ENCODE data around the gene MYO1F.
"Not testable (repeated sequence)": the region's sequence is repeated elsewhere in the genome, so short reads cannot be mapped to it uniquely, and the experiment has no call there.

Gene MYO1F

GRCh38 chr19:8577247-8577646 is at the start of gene MYO1F:
TSS of gene MYO1F (minus strand) at chr19:8577442. CDS start at chr19:8577309, 133 bp downstream.
- DNase-seq, result no peak

GRCh38 chr19:8626842-8627241 is 49.6 kb upstream of the MYO1F start:
- DNase-seq, result no peak

GRCh38 chr19:8622886-8623285 is 45.6 kb upstream of the MYO1F start:
- DNase-seq, result peak; percentile 24

GRCh38 chr19:8618751-8619150 is 41.5 kb upstream of the MYO1F start:
- no peak for DNase-seq

- no peak for DNase-seq
Measured at GRCh38 chr19:8617984-8618383, 40.7 kb upstream of the MYO1F start.

- DNase-seq, result not testable (repeated sequence)
Measured at GRCh38 chr19:8617325-8617724, 40.1 kb upstream of the MYO1F start.

- DNase-seq, result no peak
Measured at GRCh38 chr19:8616861-8617260, 39.6 kb upstream of the MYO1F start.

- no peak for DNase-seq
Measured at GRCh38 chr19:8615813-8616596, 38.8 kb upstream of the MYO1F start.

GRCh38 chr19:8615024-8615423 is 37.8 kb upstream of the MYO1F start:
- no peak for DNase-seq

- DNase-seq, result no peak
Measured at GRCh38 chr19:8614455-8614854, 37.2 kb upstream of the MYO1F start.

- DNase-seq, result no peak
Measured at GRCh38 chr19:8612807-8613171, 35.5 kb upstream of the MYO1F start.

- peak; percentile 31 for DNase-seq
Measured at GRCh38 chr19:8611877-8612806, 34.9 kb upstream of the MYO1F start.

GRCh38 chr19:8611391-8611876 is 34.2 kb upstream of the MYO1F start:
- no peak for DNase-seq

- DNase-seq, result no peak
Measured at GRCh38 chr19:8610936-8611300, 33.7 kb upstream of the MYO1F start.

GRCh38 chr19:8610041-8610935 is 33.0 kb upstream of the MYO1F start, which contains the start of gene ADAMTS10:
TSS of gene ADAMTS10 (minus strand) at chr19:8610715. CDS start at chr19:8605710, 5,005 bp downstream.
- DNase-seq, result peak; percentile 19

GRCh38 chr19:8609279-8610040 is 32.2 kb upstream of the MYO1F start:
- no peak for DNase-seq

GRCh38 chr19:8608941-8609278 is 31.7 kb upstream of the MYO1F start:
- no peak for DNase-seq

- no peak for DNase-seq
Measured at GRCh38 chr19:8607386-8607785, 30.1 kb upstream of the MYO1F start.

- no peak for DNase-seq
Measured at GRCh38 chr19:8605514-8605913, 28.3 kb upstream of the MYO1F start.

GRCh38 chr19:8601796-8602195 is 24.6 kb upstream of the MYO1F start:
- DNase-seq, result no peak

- no peak for DNase-seq
Measured at GRCh38 chr19:8600816-8601215, 23.6 kb upstream of the MYO1F start.

- DNase-seq, result no peak
Measured at GRCh38 chr19:8600064-8600463, 22.8 kb upstream of the MYO1F start.

Measured in NCI-H69 (cell line).